Stimulated activated naive CD8-positive, alpha-beta T cell treated with anti-CD3 and anti-CD28 coated beads, Interleukin-15, Interleukin-2, amounts not matched to agents 100 ng/mL and 50 ng/mL, for 24 hours (primary cell): ENCODE measurements around the gene TBRG1.
A peak's percentile ranks its signal among the peaks of the same experiment; 100 is the strongest.
"Not testable (repeated sequence)": the region's sequence is repeated elsewhere in the genome, so short reads cannot be mapped to it uniquely, and the experiment has no call there.

Experiments
- H3K27ac Mint-ChIP-seq: one replicate; pipeline ENCODE4 v1.8.0; 2021; ENCODE audit warnings: mild to moderate bottlenecking, mixed read lengths
- H3K27me3 Mint-ChIP-seq: one replicate; pipeline ENCODE4 v1.8.0; 2021; ENCODE audit warnings: mixed read lengths
- H3K36me3 Mint-ChIP-seq: one replicate; pipeline ENCODE4 v1.8.0; 2021; ENCODE audit warnings: low read depth, mixed read lengths
- H3K4me1 Mint-ChIP-seq: one replicate; pipeline ENCODE4 v1.8.0; 2021; ENCODE audit warnings: low read depth, mixed read lengths
- H3K4me3 Mint-ChIP-seq: one replicate; pipeline ENCODE4 v1.8.0; 2021; ENCODE audit warnings: mild to moderate bottlenecking, mixed read lengths
- H3K9me3 Mint-ChIP-seq: one replicate; pipeline ENCODE4 v1.8.0; 2021; ENCODE audit warnings: mixed read lengths

The TBRG1 gene

DNA sequence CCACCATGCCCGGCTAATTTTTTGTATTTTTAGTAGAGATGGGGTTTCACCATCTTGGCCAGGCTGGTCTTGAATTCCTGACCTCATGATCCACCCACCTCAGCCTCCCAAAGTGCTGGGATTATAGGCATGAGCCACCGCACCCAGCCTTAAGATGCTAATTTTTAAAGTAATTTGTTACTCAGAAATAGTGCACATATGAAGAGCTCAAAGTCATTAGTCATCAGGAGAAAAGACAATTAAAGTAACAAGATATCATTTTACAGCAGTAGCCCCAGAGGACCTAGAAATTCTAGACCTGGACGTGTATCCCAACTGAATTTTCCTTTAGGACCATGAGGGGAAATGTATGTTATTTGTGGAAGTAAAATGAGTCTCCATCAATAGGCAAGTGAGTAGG, 19.9 kb upstream of the TBRG1 start:
- not testable (repeated sequence) for H3K36me3 Mint-ChIP-seq, H3K4me1 Mint-ChIP-seq, H3K27ac Mint-ChIP-seq, H3K9me3 Mint-ChIP-seq, H3K4me3 Mint-ChIP-seq
- peaks cover 14% of the 10 kb centered on the region for H3K27me3 Mint-ChIP-seq

DNA sequence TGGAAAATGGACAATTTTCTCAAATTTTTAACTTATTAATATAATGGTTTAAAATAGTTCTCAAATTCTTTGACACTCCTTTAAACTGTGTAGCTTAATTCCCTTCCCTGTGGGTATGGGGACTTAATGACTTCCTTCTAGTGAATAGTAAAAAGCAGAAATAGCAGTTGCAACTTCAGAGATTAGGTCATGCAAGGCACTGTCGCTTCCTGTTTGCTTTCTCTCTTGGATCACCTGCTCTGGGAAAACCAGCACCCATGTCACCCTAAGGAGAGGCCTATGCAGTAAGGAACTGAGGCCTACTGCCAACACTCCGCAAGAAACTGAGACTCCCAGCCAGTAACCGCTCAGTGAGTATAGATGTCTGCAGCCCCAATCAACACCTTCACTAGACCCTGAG, 16.9 kb upstream of the TBRG1 start:
- Mint-ChIP-seq H3K27ac (no peak overlapping the region), H3K4me3 (no peak overlapping the region), H3K4me1 (no peaks in the 10 kb centered on the region), H3K36me3 (no peaks in the 10 kb centered on the region), H3K9me3 (no peaks in the 10 kb centered on the region), H3K27me3 (no peaks in the 10 kb centered on the region)

DNA sequence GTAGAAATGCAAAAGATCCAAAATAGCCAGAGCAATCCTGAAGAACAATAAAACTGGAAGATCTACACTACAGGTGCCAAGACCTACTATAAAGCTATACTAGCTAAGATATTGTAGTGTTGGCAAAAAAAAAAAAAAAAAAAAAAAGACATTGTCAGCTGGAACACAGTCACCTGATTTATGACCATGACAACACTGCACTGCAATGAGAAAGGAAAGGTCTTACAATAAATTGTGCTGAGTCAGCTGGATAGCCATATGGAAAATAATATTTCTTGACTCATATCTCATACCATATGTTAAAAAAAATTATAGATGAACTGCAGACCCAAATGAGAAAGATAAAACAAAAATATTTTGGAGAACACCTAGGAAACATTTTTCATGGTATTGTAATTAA, 14.5 kb upstream of the TBRG1 start:
- no peaks in the 10 kb centered on the region for H3K27me3 Mint-ChIP-seq
- no peak overlapping the region for H3K4me3 Mint-ChIP-seq
- no peaks in the 10 kb centered on the region for H3K9me3 Mint-ChIP-seq
- H3K27ac Mint-ChIP-seq = no peak overlapping the region
- H3K4me1 Mint-ChIP-seq = peaks cover 10% of the 10 kb centered on the region
- no peaks in the 10 kb centered on the region for H3K36me3 Mint-ChIP-seq

DNA sequence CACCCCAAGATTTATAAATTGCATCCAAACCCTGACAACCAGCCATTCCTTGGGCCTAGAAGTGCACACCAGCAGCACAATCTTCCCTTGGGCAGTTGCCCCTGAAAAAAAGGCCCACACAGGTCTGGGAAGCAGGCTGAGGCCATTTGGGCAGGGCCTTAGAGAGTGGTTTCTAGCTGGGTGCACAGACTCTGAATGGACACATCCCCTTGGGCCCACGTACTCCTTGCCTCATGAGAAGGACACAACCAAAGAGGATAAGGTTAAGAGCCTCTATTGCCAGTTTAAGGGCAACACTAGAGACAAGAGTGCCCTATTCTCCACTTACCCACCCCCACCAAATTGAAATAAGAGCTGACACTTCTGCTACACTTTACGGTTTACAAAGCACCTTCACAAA, 12.4 kb upstream of the TBRG1 start:
- Mint-ChIP-seq H3K27ac (no peak overlapping the region), H3K4me3 (no peak overlapping the region), H3K36me3 (no peaks in the 10 kb centered on the region), H3K4me1 (peaks cover 10% of the 10 kb centered on the region), H3K9me3 (no peaks in the 10 kb centered on the region), H3K27me3 (peaks cover 6% of the 10 kb centered on the region)

DNA sequence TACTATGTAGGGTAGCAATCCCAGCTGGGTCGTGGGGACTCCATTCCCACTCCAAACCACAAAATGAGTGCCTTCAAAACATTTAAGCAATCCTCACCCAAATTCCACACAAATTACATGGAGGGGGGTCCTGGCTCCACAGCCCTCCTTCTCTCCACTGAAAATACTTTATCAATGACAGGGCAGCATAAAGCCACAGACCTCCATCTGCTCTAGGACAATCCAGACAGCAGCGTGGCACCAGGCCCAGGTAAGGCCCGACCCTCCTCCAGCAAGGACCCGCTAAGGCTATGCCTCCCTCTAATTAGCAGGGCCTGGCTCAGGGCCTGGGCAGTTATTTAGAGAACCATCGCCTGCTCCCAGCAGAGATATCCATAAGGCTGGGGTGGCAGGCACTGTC, 11.6 kb upstream of the TBRG1 start, which contains the start of gene PANX3:
Gene PANX3 (plus strand): TSS at position 365 of the 400 bp plus-strand sequence. CDS start 129 bp downstream, outside the sequence.
- peaks cover 8% of the 10 kb centered on the region for H3K27me3 Mint-ChIP-seq
- no peaks in the 10 kb centered on the region for H3K9me3 Mint-ChIP-seq
- H3K4me3 Mint-ChIP-seq = no peak within 1 kb of the TSS
- no peaks in the 10 kb centered on the region for H3K36me3 Mint-ChIP-seq
- H3K4me1 Mint-ChIP-seq = peaks cover 10% of the 10 kb centered on the region
- H3K27ac Mint-ChIP-seq = no peak within 1 kb of the TSS

DNA sequence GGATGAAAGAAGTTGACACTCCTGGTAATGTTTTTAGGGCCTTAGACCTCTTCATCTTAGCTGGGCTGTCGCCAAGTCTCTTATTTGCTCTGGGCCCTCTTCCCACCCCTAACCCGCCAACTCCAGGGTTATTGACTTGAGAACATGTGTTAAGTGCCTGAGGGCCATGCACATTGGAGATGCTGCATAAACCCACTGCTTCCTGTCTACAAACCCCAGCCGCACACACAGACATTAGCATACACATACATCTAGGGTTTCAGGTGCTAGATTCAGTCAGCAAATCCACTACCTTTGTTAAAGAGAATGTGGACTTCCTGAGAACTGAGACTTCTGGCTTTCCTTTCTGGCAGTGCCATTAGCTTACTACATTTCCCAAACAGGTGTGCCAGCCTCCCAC, 10.6 kb upstream of the TBRG1 start:
- no peaks in the 10 kb centered on the region for H3K9me3 Mint-ChIP-seq
- no peaks in the 10 kb centered on the region for H3K36me3 Mint-ChIP-seq
- H3K27ac Mint-ChIP-seq = no peak overlapping the region
- no peak overlapping the region for H3K4me3 Mint-ChIP-seq
- peaks cover 8% of the 10 kb centered on the region for H3K27me3 Mint-ChIP-seq
- H3K4me1 Mint-ChIP-seq = peaks cover 10% of the 10 kb centered on the region

DNA sequence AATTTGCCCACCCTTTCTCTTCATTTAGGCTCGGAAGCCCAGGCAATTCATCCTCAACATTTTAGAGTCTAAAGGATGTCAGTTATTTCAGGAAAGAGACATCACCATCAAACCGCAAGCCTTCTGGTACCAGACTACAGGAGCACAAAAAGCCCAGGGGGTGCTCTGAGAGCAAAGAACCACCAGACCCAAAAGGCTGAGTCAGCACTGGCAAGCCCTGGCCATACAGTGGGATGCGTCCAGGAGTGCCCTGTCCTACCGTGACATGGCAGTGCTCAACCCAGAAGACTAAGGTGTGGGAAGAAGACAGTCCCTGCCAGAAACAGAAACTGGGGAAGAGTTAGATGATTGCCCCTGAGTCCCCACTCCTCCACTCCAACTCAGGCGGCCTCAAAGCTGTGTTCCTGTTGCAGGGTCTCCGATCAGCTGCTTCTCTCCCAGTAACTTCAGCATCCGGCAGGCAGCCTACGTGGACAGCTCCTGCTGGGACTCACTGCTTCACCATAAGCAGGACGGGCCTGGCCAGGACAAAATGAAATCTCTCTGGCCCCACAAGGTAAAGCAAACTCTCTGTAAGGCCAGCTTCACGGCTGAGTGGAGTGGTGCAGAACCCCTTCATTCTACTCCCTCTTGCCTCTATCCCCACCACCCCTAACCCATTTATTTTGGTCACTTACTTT, 10.0 kb upstream of the TBRG1 start:
- H3K27ac Mint-ChIP-seq = no peak overlapping the region
- H3K4me1 Mint-ChIP-seq = peaks cover 10% of the 10 kb centered on the region
- peaks cover 14% of the 10 kb centered on the region for H3K27me3 Mint-ChIP-seq
- H3K36me3 Mint-ChIP-seq = no peaks in the 10 kb centered on the region
- H3K4me3 Mint-ChIP-seq = no peak overlapping the region
- no peaks in the 10 kb centered on the region for H3K9me3 Mint-ChIP-seq

DNA sequence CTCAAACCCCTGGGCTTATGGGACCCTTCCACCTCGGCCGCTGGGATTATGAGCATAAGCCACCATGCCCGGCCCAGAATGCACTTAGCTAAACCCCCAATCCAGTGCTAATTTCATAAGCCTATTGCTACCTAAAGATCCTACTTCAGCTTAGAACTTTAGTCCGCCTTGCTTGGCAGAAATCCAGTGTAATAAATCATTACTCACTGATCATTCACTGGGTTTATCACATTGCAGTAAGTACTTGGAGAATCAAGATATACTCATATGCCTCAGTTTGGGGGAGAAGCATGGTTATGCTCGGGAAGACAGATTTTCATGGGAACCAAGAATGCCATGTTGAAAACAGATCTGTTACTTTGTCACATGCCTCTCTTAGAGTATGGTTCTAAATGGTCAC, 3.8 kb upstream of the TBRG1 start:
- no peaks in the 10 kb centered on the region for H3K9me3 Mint-ChIP-seq
- H3K27ac Mint-ChIP-seq = no peak overlapping the region
- H3K4me3 Mint-ChIP-seq = no peak overlapping the region
- H3K4me1 Mint-ChIP-seq = peaks cover 8% of the 10 kb centered on the region
- peaks cover 4% of the 10 kb centered on the region for H3K36me3 Mint-ChIP-seq
- peaks cover 16% of the 10 kb centered on the region for H3K27me3 Mint-ChIP-seq

DNA sequence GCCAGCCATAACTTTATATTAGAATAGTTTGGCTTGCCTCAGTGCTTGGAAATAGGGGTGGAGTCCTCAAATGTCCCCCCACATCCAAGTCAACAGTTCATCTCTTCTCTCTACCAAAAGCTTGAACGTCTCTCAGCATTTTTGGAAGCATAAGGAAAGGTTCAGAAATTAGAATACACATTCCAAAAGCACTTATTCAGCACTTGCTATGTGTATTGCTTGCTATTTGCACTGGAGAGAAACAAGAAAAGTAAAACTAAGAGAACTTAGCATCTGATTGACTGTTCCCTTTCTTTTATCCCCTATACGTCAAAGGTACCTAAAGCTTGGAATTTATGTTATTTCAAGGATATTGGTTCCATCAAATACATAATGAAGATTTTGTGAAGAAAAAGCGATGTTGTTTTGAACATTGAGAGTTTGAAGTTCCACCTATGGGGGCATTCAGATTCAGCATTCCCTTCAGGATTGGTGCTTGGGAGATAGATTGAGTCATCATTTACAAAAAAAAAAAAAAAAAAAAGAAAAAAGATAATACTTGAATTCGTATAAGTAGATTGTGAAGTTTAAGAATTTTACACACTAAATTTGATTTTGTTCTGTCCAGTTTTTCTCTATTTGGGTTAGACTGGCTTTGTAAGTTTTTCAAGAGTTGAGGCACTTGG, 1.3 kb downstream of the TBRG1 start:
- H3K4me1 Mint-ChIP-seq = peaks cover 21% of the 10 kb centered on the region
- peak overlapping the region; percentile 93 for H3K4me3 Mint-ChIP-seq
- peaks cover 37% of the 10 kb centered on the region for H3K36me3 Mint-ChIP-seq
- H3K9me3 Mint-ChIP-seq = no peaks in the 10 kb centered on the region
- H3K27ac Mint-ChIP-seq = peak overlapping the region; percentile 95
- H3K27me3 Mint-ChIP-seq = peaks cover 4% of the 10 kb centered on the region

DNA sequence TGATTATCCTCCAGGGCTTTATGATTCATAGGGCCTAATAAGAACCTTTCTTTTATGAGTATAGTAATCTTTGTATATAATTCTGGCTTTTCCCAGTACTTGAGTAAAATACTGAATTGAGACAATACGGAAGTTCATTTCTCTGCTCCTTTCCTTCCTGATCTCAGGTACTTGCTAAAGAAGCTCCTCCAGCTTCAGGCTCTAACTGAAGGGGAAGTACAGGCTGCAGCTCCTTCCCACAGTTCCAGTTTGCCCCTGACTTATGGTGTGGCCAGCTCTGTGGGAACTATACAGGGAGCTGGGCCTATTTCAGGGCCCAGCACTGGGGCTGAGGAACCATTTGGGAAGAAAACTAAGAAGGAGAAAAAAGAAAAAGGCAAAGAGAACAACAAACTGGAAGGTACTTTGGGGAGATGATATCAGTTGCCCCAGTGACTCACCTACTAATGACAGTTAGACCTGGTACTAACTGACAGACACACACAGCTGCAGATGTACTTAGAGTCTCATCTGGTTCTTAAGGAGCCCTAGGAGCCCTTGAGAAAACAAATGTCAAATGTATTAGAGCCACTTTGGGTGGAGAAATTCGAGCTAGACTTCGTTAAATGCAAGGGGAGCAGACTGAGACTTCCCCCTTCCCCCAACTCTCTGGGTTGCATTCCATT, 3.0 kb downstream of the TBRG1 start:
- no peaks in the 10 kb centered on the region for H3K9me3 Mint-ChIP-seq
- peaks cover 42% of the 10 kb centered on the region for H3K36me3 Mint-ChIP-seq
- peak overlapping the region; percentile 84 for H3K27ac Mint-ChIP-seq
- H3K27me3 Mint-ChIP-seq = no peaks in the 10 kb centered on the region
- H3K4me1 Mint-ChIP-seq = peaks cover 21% of the 10 kb centered on the region
- no peak overlapping the region for H3K4me3 Mint-ChIP-seq

DNA sequence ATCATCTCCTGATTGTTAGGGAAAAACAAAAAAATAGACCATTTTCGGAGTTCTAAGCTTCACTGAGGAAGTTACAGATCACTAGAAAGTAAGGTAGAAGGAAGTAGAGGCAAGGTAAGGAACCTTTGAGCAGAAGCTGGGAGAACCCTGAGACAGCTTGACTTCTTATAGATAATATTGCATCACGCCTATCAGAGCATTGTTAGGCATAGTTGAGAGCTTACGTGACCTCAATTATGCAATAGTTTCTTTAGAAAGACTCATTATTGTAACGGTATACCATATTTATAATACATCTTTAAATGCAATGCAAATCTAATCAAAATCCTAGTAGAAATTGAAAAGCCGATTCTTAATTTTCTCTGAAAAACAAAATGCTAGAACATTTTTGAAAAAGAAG, 4.9 kb downstream of the TBRG1 start:
- peaks cover 16% of the 10 kb centered on the region for H3K4me1 Mint-ChIP-seq
- H3K4me3 Mint-ChIP-seq = no peak overlapping the region
- peaks cover 58% of the 10 kb centered on the region for H3K36me3 Mint-ChIP-seq
- H3K27me3 Mint-ChIP-seq = no peaks in the 10 kb centered on the region
- H3K9me3 Mint-ChIP-seq = no peaks in the 10 kb centered on the region
- H3K27ac Mint-ChIP-seq = no peak overlapping the region

DNA sequence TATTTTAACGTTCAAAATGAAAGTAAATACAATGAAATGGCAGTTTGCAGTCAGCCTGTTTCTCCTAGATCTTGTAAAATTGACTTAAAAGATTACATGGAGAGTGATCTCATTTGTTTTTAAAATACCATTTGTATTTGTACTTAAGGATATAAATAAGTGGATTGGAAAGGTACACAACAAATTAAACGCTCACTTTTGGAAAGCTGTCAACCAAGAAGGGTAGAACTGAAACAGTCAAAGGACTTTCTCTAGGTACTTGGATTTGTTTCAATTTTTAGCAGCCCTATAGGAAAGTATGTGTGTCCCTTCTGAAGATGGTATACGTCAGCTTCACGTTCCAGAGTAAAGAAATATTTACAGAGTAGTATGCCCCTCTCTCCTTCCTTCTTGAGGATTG, 7.3 kb downstream of the TBRG1 start:
- Mint-ChIP-seq H3K4me1 (peaks cover 5% of the 10 kb centered on the region), H3K27ac (no peak overlapping the region), H3K27me3 (no peaks in the 10 kb centered on the region), H3K9me3 (no peaks in the 10 kb centered on the region), H3K4me3 (no peak overlapping the region), H3K36me3 (peaks cover 57% of the 10 kb centered on the region)

DNA sequence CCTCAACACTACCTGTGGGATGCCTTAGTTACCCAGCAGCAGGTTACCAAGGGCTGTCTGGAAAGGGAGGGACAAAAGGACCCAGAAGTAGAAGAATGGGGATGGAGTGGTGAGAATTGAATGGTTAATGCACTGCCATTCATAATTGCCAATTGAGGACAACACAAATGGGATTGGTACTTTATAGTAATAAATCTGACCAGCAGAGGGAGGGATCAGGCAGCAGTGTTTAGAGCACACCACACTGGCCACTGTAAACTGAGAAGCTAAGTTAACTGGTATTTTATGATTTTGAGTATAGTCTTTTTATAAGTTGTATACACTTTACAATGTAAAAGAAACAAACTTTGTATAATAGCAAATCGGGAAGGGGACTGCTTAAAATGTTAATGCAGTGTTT, 10.7 kb downstream of the TBRG1 start:
- Mint-ChIP-seq H3K27me3 (no peaks in the 10 kb centered on the region), H3K36me3 (peaks cover 60% of the 10 kb centered on the region), H3K27ac (no peak overlapping the region), H3K4me1 (no peaks in the 10 kb centered on the region), H3K4me3 (no peak overlapping the region), H3K9me3 (no peaks in the 10 kb centered on the region)

DNA sequence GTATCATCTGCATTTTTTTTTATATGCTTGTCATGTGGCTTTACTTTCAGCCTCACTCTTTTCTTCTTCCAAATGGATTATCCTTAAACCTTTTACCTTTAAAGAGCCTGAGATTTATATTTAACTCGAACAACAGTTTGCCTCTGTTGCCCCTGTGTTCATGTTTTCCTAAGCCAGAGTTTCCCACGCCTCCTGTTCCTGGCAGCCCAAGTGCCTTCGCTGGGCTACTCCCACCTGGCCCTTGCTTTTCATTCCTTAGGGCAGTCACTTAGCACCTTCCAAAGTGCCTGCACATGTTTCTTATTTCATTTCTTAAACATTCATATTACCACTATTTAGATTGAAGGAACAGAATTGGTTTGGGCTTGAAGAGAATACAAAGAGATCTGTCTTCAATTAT, 13.3 kb downstream of the TBRG1 start:
- Mint-ChIP-seq H3K4me3 (no peak overlapping the region), H3K27ac (peak overlapping the region; percentile 31), H3K4me1 (no peaks in the 10 kb centered on the region), H3K36me3 (peaks cover 52% of the 10 kb centered on the region), H3K27me3 (no peaks in the 10 kb centered on the region), H3K9me3 (no peaks in the 10 kb centered on the region)

DNA sequence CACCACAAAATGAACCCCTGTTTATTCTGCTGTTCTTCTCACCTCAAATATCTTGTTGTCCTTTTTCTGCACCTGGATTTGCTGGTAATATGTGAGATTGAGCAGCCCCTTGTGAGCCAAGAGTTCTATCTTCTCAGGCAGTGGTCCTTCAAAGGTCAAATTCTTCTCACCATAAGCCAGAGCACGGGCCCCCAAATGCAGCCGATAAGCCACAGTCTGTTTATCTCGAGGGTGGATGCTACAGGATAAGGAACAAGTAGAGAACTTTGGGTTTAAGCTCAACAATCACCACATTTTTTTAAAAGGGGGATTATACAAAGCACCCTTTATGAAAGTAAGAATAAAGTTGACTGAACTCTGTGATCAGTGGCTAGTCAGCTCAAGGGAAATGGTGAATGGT, 15.8 kb downstream of the TBRG1 start:
- Mint-ChIP-seq H3K4me1 (no peaks in the 10 kb centered on the region), H3K27me3 (no peaks in the 10 kb centered on the region), H3K4me3 (no peak overlapping the region), H3K9me3 (no peaks in the 10 kb centered on the region), H3K27ac (no peak overlapping the region), H3K36me3 (peaks cover 29% of the 10 kb centered on the region)
